H1 (cell line): Measurements from ENCODE around the gene AMH. TPM values are rescaled to one million over a fixed set of nuclear protein-coding genes. Genes with fewer than 3 reads are reported as not detected.

Source experiments
- CHD7 ChIP-seq: fragments of 300-600 bp; sonication (generic); IDR thresholded peaks from 2 replicates; pipeline ENCODE4 v1.7.1; 2012; ENCODE audit warnings: low read length, moderate library complexity, mild to moderate bottlenecking, inconsistent platforms; ENCODE audit not compliant: insufficient replicate concordance
- CREB1 ChIP-seq: IDR thresholded peaks from 2 replicates; pipeline ENCODE4 v1.6.1; 2012; ENCODE audit warnings: inconsistent platforms
- EGR1 ChIP-seq: IDR thresholded peaks from 2 replicates; pipeline ENCODE4 v1.6.1; 2011; ENCODE audit warnings: low read depth, low read length, borderline replicate concordance
- FOSL1 ChIP-seq: IDR thresholded peaks from 2 replicates; pipeline ENCODE4 v1.6.1; 2011; ENCODE audit warnings: mild to moderate bottlenecking, low read depth, low read length, moderate library complexity; ENCODE audit not compliant: insufficient read depth
- HDAC2 ChIP-seq, 2 experiments: fragments of 300-600 bp in 1 of 2; sonication (generic) in 1 of 2; IDR thresholded peaks; 2 replicates each; pipeline ENCODE4 v1.6.1; 2011 to 2012; ENCODE audit warnings: low read depth in 2 of 2, low read length in 2 of 2, mild to moderate bottlenecking in 2 of 2, moderate library complexity in 2 of 2, borderline replicate concordance in 1 of 2, inconsistent platforms in 1 of 2
- HDAC6 ChIP-seq: IDR thresholded peaks from one replicate; pipeline ENCODE4 v1.7.1; 2012; ENCODE audit warnings: low read depth, mild to moderate bottlenecking, inconsistent platforms, low read length, moderate library complexity
- KDM4A ChIP-seq: IDR thresholded peaks from one replicate; pipeline ENCODE4 v1.7.1; 2012; ENCODE audit warnings: low read depth, mild to moderate bottlenecking, moderate library complexity, low read length, inconsistent platforms; ENCODE audit not compliant: severe bottlenecking
- SIRT6 ChIP-seq: IDR thresholded peaks from one replicate; pipeline ENCODE4 v1.7.1; 2012; ENCODE audit warnings: low read length, inconsistent platforms
- SP4 ChIP-seq: IDR thresholded peaks from 2 replicates; pipeline ENCODE4 v1.6.1; 2012; ENCODE audit warnings: low read length, inconsistent platforms
- TAF7 ChIP-seq: optimal IDR thresholded peaks from 2 replicates; pipeline ENCODE3; 2011; ENCODE audit warnings: low read depth, mild to moderate bottlenecking, inconsistent platforms, low read length, moderate library complexity, borderline replicate concordance
- TCF12 ChIP-seq: IDR thresholded peaks from 2 replicates; pipeline ENCODE4 v1.6.1; 2011; ENCODE audit warnings: low read depth, mild to moderate bottlenecking, low read length
- YY1 ChIP-seq: IDR thresholded peaks from 2 replicates; pipeline ENCODE4 v1.6.1; 2011; ENCODE audit warnings: low read depth, mild to moderate bottlenecking, low read length
- polyA plus RNA-seq, 7 experiments: library from polyadenylated mRNA; depleted of rRNA in 3 of 7; stranded (reverse) in 5 of 7; unstranded in 2 of 7; fragments of >200 nt in 5 of 7; fragments of 200-250 nt in 2 of 7; gene quantifications; 1 replicate in 5 of 7; 2 replicates in 1 of 7; 4 replicates in 1 of 7; pipeline versions ENCODE4 v1.2.1 to v1.2.3, GENCODE V29; 2011 to 2013; ENCODE audit warnings: missing spikeins in 2 of 7, mixed read lengths in 2 of 7
- total RNA-seq: library from RNA; stranded (reverse); fragmentation: NEBNext Ultra II Directional; extraction: Animal tissue kit (Norgen Biotek cat#: 25700); gene quantifications from 2 replicates; pipeline ENCODE4 v1.2.1, GENCODE V29; 2021

Gene AMH
- total and polyA plus RNA-seq, 2 of the 8 experiments (the other 6 are each of a cell fraction or from before 2014, with no cell fraction given) = 10.5 to 15.4 TPM

GRCh38 chr19:2288338-2288817 lies 39.3 kb downstream of the AMH start (continued):
- no peak for TF ChIP-seq CHD7
- no peak for TF ChIP-seq YY1
- TF ChIP-seq TAF7 = no peak
- TF ChIP-seq EGR1 = no peak
- no peak for TF ChIP-seq HDAC2 (IDR thresholded peaks at IDR 0.05; ENCODE audit: borderline replicate concordance in 1 of 2, low read depth in 2 of 2, low read length in 2 of 2)
- TF ChIP-seq HDAC6 = no peak
- no peak for TF ChIP-seq SIRT6
- no peak for TF ChIP-seq TCF12
- no peak for TF ChIP-seq SP4
- no peak for TF ChIP-seq KDM4A
- TF ChIP-seq CREB1 = no peak
- no peak for TF ChIP-seq FOSL1
